ENCODE data around the gene IRS1. TPM values are rescaled to one million over a fixed set of nuclear protein-coding genes. Genes with fewer than 3 reads are reported as not detected.

The IRS1 gene
- total RNA-seq, 6 experiments from 2014 or later: 37.4 to 49.9 (median 44.4) TPM

DNA sequence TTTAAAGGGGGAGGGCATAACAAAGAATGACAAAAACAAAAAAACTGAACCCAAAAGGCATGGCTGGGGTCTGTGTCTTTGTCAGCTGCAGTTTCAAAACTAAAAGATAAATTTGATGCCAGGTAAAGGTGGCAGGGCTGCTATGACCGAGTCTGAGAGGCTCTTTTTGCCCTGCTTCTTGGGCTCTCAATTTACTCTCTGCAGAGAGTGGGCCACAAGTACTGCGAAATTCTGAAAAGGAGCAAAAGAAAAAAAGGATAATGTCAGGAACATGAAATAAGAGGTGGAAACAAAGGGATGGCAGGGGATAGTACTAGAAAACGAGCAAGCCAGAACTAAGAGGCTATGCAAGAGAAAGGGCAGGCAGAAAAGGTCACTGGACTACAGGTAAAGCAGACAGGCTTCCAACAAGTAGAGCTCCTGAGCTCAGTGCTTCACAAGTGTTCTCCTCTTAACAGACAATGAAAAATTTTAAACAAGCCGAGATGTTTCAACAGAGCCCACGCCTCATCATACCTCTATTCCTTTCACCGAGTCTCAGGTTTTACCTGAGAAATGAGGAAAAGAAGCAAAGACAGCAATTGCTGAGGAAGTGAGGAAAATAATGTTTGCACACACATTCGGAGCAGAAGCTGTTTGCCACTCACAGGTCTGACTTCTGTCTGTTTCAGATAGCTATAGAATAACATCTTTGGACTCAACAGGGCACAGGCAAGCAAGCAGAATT lies 7.3 kb downstream of the IRS1 start:
- no peak for DNase-seq
- Mint-ChIP-seq H3K27ac (peak overlapping the region; percentile 83), H3K4me1 (ENCODE audit: low read depth) (peaks cover 70% of the 10 kb centered on the region), H3K4me3 (peak overlapping the region; percentile 90), H3K9me3 (no peaks in the 10 kb centered on the region), H3K36me3 (ENCODE audit: low read depth) (peaks cover 89% of the 10 kb centered on the region), H3K27me3 (ENCODE audit: insufficient read depth) (no peaks in the 10 kb centered on the region)
- TF ChIP-seq, protein P1, sequence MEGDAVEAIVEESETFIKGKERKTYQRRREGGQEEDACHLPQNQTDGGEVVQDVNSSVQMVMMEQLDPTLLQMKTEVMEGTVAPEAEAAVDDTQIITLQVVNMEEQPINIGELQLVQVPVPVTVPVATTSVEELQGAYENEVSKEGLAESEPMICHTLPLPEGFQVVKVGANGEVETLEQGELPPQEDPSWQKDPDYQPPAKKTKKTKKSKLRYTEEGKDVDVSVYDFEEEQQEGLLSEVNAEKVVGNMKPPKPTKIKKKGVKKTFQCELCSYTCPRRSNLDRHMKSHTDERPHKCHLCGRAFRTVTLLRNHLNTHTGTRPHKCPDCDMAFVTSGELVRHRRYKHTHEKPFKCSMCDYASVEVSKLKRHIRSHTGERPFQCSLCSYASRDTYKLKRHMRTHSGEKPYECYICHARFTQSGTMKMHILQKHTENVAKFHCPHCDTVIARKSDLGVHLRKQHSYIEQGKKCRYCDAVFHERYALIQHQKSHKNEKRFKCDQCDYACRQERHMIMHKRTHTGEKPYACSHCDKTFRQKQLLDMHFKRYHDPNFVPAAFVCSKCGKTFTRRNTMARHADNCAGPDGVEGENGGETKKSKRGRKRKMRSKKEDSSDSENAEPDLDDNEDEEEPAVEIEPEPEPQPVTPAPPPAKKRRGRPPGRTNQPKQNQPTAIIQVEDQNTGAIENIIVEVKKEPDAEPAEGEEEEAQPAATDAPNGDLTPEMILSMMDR (IDR thresholded peaks at IDR 0.05): no peak

DNA sequence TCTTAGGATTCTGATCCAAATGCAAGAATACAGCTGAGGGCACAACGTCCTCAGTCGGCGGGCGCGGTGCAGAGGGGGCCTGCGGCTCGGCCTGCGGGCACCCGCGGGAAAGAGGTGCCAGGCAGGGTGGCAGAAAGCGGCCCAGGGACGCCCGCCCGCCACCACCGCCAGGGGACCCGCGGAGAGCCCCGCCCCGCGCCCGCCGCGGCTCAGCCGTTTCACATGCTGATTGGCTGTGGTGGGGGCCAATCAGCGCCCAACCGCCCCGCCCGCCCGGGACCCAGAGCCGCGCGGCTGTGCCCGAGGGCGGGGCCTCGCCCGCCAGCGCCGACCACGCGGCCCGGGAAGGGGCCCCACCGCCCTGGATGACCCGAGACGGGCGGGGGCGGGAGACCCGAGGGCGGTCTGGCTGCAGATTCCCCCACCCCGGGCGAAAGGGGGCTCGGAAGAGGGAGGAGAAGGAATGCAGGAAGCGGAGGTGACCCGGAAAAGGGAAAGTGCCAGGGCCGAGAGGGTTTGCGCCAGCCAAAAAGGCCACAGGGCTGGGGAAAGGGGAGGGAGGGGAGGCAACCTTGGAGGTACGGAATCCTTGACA lies 8.0 kb downstream of the IRS1 start:
- Mint-ChIP-seq H3K9me3 (no peaks in the 10 kb centered on the region), H3K4me3 (peak overlapping the region; percentile 90), H3K27ac (peak overlapping the region; percentile 83), H3K27me3 (ENCODE audit: insufficient read depth) (no peaks in the 10 kb centered on the region), H3K36me3 (ENCODE audit: low read depth) (peaks cover 89% of the 10 kb centered on the region), H3K4me1 (ENCODE audit: low read depth) (peaks cover 70% of the 10 kb centered on the region)
- TF ChIP-seq, protein P1 (IDR thresholded peaks at IDR 0.05): peak; percentile 74
- DNase-seq: peak; percentile 73

DNA sequence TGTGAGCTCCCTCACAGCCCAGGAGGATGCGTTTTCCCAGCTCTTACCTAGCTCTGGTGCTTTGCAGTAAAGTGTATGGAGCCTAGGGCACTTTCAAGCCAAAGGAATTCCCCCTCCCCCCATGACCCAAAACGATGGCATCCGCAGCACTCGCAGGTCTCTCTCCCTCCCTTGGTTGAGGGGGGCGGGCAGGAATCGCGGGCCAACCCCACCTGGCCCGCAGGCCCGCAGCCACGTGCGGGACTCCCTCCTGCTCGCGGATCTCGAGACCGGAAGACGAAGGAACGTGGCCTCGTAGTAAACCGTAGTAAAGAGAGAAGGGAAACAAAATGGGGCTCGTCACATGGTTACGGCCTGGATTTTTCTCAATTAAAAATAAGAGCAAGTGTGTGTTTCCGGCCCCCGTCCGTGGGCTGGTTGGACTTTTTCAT lies 8.5 kb downstream of the IRS1 start:
- H3K4me3 Mint-ChIP-seq: peak overlapping the region; percentile 85
- H3K36me3 Mint-ChIP-seq (ENCODE audit: low read depth): peaks cover 89% of the 10 kb centered on the region
- TF ChIP-seq, protein P1 (IDR thresholded peaks at IDR 0.05): no peak
- peaks cover 66% of the 10 kb centered on the region for H3K4me1 Mint-ChIP-seq (ENCODE audit: low read depth)
- no peaks in the 10 kb centered on the region for H3K27me3 Mint-ChIP-seq (ENCODE audit: insufficient read depth)
- DNase-seq: peak; percentile 48
- H3K27ac Mint-ChIP-seq: peak overlapping the region; percentile 67
- H3K9me3 Mint-ChIP-seq: no peaks in the 10 kb centered on the region

DNA sequence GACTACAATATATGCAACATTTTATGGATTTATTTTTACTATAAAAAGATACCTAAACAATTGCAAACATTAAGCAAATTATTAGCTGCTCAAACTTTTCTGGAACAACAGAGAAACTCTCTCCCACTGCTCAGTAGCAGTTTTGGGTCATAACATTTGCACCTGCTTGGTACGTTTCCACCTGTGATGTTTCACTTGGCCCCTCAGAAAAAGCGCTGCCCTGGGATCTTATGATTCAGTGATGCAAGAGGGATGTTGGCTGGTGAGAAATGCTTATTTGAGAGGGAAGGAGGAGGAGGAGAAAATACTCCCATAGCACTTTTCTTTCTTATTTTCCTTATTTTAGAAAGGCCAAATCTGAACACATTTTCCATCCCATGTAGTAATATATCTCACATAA lies 9.2 kb downstream of the IRS1 start:
- Mint-ChIP-seq H3K4me1 (ENCODE audit: low read depth) (peaks cover 62% of the 10 kb centered on the region), H3K27ac (peak overlapping the region; percentile 67), H3K4me3 (peak overlapping the region; percentile 85), H3K27me3 (ENCODE audit: insufficient read depth) (no peaks in the 10 kb centered on the region), H3K9me3 (no peaks in the 10 kb centered on the region), H3K36me3 (ENCODE audit: low read depth) (peaks cover 87% of the 10 kb centered on the region)
- DNase-seq: no peak
- TF ChIP-seq, protein P1 (IDR thresholded peaks at IDR 0.05): no peak

DNA sequence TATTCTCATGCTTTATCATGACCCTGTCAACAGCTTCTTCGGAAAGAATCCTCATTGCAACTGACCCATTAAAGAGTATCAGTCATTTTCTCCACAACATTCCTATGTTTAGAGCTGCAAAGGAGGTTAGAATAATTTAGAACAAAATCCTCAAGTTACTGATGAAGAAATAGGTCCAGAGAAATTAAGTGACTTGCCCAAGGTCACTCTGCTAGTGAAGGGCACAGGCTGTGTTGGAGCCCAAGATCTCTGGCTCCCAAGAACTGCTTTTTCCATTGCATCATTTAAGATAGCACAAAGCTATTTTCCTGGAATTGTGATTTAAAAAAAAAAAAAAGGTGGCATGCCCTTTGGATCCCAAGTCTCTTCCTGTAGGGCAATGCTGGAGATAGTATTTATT lies 9.6 kb downstream of the IRS1 start:
- peaks cover 84% of the 10 kb centered on the region for H3K36me3 Mint-ChIP-seq (ENCODE audit: low read depth)
- no peaks in the 10 kb centered on the region for H3K9me3 Mint-ChIP-seq
- H3K27me3 Mint-ChIP-seq (ENCODE audit: insufficient read depth): no peaks in the 10 kb centered on the region
- TF ChIP-seq, protein P1 (IDR thresholded peaks at IDR 0.05): no peak
- peaks cover 62% of the 10 kb centered on the region for H3K4me1 Mint-ChIP-seq (ENCODE audit: low read depth)
- no peak for DNase-seq
- H3K4me3 Mint-ChIP-seq: peak overlapping the region; percentile 85
- H3K27ac Mint-ChIP-seq: peak overlapping the region; percentile 67
